ENCODE data around the gene HUWE1.

DNA sequence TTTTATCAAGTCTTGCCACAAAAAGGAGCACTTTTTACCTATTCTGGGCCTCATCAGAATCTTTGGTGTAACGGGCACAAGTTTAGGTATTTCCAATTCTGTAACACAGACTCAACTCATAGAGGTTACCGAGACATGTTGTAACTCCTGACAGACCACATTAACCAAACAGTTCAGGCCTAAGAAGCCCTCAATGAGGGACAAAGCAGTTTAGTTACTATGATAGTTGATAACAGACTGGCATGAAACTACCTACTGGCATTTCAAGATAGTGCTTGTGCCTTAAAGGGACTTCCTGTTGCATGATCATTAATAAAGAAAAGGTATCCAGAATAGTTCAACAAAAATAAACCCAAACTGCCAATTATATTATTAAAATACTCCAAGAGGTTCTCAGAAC lies 64.1 kb downstream of the HUWE1 start:
- TF ChIP-seq, protein P1, sequence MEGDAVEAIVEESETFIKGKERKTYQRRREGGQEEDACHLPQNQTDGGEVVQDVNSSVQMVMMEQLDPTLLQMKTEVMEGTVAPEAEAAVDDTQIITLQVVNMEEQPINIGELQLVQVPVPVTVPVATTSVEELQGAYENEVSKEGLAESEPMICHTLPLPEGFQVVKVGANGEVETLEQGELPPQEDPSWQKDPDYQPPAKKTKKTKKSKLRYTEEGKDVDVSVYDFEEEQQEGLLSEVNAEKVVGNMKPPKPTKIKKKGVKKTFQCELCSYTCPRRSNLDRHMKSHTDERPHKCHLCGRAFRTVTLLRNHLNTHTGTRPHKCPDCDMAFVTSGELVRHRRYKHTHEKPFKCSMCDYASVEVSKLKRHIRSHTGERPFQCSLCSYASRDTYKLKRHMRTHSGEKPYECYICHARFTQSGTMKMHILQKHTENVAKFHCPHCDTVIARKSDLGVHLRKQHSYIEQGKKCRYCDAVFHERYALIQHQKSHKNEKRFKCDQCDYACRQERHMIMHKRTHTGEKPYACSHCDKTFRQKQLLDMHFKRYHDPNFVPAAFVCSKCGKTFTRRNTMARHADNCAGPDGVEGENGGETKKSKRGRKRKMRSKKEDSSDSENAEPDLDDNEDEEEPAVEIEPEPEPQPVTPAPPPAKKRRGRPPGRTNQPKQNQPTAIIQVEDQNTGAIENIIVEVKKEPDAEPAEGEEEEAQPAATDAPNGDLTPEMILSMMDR (IDR thresholded peaks at IDR 0.05), result no peak
- no peak for TF ChIP-seq EZH2 (IDR thresholded peaks at IDR 0.05; ENCODE audit: borderline replicate concordance, insufficient read depth, low read depth, low read length, poor library complexity, severe bottlenecking)
